HG03025 (cell line): ENCODE data around the gene DNAJC1.
"Not testable (repeated sequence)": the region's sequence is repeated elsewhere in the genome, so short reads cannot be mapped to it uniquely, and the experiment has no call there.

ENCODE experiments used
- ATAC-seq: cut with Tn5 transposase; IDR thresholded peaks from one replicate; pipeline ENCODE4 v1.9.1; 2021; ENCODE audit warnings: mild to moderate bottlenecking, moderate library complexity; ENCODE audit not compliant: unreplicated experiment, low FRiP score

DNAJC1 gene

DNA sequence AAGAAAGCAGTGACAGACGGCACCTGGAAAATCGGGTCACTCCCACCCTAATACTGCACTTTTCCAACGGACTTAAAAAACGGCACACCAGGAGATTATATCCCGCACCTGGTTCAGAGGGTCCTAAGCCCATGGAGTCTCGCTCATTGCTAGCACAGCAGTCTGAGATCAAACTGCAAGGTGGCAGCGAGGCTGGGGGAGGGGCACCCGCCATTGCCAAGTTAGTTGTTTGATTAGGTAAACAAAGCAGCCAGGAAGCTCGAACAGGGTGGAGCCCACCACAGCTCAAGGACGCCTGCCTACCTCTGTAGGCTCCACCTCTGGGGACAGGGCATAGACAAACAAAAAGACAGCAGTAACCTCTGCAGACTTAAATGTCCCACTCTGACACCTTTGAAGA, 169.0 kb downstream of the DNAJC1 start:
- ATAC-seq: not testable (repeated sequence)

DNA sequence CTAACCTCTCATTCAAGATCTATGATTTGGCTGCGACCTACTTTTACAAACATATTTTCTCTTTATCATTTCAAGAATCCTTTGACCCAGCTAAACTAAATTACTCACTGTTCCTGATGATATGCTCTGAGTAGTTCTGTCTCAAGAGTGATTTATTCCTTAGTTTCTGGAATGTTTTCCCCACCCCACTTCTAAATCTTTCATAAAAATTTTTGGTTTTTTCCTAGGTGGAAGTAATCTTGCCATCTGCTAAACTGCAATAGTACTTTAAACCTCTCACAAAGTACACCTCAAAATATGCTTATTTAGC, 170.8 kb downstream of the DNAJC1 start:
- no peak for ATAC-seq

DNA sequence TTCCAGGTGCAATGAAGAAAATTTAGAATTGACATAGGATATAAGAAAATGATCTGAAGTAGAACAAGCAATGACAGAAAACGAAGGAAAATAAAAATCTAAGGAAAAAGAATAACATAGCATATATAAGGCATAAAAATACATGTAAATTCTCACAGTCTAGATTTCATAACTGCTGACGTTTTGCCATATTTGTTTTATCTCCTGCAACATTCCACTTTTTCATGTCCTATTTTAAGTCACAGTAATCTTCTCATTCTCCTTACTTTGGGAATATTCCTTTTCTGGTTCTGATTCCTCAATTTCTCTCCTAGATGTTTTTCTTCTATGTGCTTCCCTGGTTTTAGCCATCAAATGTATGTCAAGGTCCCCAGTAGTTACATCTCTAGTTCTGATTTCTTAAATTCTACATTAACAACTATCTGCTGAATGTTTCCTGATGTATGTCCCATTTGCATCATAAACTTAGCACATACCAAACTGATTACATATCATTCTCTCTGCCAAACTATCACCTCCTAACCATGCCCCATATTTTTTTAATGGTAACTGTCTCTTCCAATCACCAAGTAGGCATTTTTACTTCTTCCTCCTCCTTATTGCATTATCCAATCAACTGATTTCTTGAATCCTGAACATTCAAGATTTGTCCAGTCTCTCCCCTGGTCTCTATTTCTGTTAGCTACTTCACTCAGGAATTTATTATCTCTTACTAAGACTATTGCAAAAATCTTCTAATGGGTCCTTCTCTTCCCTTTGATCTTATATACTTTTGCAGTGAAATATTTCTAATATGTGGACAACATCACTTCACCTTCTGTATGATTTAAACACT, 171.3 kb downstream of the DNAJC1 start:
- no peak for ATAC-seq

DNA sequence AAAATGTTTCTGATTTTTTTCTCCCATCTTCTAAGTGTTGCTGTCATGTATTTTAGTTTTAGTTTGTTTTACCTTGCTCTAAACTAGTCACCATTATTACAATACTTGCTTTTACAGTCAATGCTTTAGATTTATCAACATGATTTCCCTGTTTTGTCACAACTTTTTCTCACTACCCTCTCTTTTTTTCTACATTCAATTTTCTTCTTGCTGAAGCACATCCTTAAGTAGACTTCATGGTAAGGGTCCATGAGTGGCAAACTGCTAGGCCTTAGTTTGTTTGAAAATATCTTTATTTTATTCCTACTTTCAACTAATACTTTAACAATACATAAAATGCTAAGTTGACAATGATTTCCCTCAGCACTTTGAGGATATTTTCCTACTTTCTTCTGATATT, 173.5 kb downstream of the DNAJC1 start:
- no peak for ATAC-seq

DNA sequence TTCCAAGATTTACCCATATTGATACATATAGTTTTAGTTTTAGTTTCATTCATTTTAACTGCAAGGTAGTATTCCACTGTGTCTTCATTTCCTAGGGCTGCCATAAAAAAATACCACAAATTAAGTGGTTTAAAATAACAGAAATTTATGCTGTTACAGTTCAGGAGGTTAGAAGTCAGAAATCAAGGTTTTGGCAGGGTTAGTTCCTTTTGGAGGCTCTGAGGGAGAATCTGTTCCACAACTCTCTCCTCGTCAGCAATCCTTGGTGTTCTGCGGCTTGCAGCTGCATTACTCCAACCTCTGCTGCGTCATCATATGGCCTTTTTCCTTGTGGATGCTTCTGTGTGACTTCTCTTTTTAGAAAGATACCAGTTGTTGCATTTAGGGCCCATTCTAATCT, 176.2 kb downstream of the DNAJC1 start:
- ATAC-seq: no peak

DNA sequence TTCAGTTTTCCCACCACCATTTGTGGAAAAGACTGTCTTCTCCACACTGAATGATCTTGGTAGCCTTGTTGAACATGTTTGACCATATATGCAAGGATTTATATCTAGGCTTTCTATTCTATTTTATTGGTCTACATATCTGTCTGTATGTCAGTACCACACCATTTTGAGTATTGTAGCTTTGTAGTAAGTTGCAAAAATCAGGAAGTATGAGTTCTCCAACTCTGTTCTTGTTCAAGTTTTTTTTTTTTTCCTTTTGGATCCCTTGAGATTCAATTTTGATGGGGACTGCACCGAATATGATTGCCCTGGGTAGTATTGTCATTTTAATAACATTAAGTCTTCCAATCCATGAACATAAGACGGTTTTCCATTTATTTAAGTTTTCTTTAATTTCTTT, 176.8 kb downstream of the DNAJC1 start:
- ATAC-seq: no peak

DNA sequence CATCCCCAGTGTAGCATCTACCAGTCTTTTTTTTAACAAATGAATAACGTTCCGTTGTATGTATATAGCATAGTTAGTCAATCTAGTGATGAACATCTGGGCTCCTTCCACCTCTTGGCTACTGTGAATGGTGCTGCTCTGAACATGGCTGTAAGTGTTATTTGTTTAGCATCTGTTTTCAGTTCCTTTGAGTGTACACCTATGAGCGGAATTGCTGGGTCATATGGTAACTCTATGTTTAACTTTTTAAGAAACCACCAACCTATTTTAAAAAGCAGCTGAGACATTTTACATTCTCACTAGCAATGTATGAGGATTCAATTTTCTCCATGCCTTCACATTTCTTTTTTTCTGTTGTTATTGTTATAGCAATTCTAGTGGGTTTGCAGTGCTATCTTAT, 178.2 kb downstream of the DNAJC1 start:
- no peak for ATAC-seq

DNA sequence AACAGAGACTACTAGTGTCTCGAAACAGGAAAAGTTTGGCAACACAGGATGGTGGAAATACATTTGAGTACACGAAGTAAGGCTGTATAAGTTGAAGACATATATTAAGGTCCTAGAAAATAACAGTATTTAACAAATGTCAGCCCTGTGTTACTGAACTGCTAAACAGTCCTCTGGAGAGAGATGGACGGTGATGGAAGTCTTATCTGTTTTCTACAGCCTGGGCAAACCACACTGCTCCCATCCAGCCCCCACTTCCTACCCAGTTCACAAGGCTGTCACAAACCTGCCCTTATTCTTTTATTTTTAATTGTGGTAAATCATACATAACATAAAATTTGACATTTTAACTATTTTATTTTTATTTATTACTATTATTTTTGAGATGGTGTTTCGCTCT, 179.1 kb downstream of the DNAJC1 start:
- ATAC-seq: no peak

DNA sequence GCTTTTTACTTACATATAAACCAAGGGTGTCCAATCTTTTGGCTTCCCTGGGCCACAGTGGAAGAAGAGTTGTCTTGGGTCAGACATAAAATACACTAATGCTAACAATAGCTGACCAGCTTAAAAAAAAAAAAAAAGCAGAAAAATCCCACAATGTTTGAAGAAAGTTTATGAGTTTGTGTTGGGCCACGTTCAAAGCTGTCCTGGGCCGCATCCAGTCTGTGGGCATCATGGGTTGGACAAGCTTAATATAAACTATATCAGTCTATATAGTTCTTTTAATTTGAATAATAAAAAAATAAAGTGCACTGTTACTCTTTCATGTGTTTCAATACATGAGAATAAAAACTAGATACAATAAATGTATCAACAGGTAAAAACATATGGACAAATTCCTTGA, 179.9 kb downstream of the DNAJC1 start:
- no peak for ATAC-seq

DNA sequence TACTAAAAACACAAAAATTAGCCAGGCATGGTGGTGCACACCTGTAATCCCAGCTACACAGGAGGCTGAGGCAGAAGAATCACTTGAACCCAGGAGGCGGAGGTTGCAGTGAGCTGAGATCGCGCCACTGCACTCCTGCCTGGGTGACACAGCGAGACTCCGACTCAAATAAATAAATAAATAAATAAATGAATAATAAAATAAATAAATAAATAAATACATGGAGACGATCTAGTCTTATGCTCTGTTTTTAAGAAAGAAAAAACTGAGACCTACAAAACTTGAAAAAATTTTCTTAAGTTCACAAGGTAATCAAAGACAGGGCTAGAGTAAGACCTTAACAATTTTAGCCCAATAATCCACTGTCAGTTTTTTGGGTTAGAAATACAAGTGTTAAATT, 181.3 kb downstream of the DNAJC1 start:
- not testable (repeated sequence) for ATAC-seq

DNA sequence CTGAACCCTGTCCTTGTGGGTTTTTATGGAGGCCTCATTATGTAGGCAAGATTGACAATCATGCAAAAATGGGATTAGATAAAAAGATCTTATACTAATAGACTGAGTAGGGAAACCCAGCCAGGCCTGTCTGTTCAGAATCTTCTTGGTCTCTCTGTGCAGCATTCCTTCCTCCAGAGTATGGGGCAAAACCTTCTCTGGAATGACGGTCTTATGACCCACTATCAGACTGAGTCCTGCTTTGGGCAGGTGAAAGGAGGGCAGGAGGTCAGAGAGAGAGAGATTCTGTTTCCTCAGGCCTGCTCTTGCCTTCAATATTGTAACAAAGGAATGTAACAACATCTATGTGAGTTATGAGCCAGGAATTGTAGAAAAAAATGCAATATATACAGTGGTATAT, 182.6 kb downstream of the DNAJC1 start:
- ATAC-seq: no peak

DNA sequence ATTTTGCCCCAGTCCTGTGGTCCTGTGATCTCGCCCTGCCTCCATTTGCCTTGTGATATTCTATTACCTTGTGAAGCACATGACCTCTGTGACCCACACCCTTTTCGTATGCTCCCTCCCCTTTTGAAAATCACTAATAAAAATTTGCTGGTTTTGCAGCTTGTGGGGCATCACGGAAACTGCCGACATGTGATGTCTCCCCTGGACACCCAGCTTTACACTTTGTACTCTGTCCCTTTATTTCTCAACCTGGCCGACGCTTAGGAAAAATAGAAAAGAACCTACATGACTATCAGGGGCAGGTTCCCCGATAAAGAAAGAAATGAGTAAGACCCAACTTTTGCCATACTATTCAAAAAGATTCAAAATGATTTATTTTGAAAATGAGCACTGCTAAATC, 185.1 kb downstream of the DNAJC1 start:
- not testable (repeated sequence) for ATAC-seq

DNA sequence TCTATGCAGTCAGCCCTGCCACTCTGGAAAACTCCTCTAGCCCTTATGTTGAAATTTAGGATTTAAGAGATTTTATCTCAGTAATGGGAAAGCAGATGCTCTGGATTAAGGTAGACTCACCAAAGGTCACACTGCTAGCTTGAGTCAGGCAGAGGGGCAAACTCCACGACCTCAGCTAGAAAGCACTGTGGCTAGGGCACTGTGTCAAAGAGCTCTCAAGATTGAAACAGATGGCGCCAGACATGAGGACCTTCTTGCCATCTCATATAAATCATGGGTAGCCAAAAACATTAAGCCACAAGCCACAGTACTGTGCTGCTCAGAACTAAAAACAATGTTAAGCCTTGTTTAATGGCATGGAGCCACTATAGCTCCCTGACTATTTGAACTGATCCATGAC, 188.7 kb downstream of the DNAJC1 start:
- ATAC-seq: no peak

DNA sequence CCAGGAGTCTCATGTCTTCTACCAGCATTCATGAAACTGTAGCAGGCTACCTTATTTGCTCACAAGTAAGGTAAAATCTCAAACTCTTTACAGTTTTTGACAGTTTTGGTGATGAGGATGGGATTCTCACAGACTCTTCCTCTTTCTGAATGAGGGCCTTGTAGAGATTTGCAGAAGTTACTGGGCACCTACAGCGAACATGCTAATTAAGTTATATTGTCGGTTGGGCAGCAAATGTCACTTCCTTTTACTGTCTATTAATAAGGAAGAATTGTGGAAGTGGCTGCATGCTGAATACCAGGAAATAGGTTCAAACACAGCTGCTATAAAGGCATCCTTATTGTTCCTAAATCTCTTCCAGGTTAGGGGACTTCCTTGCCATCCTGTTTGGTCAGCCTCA, 189.6 kb downstream of the DNAJC1 start:
- ATAC-seq: no peak

DNA sequence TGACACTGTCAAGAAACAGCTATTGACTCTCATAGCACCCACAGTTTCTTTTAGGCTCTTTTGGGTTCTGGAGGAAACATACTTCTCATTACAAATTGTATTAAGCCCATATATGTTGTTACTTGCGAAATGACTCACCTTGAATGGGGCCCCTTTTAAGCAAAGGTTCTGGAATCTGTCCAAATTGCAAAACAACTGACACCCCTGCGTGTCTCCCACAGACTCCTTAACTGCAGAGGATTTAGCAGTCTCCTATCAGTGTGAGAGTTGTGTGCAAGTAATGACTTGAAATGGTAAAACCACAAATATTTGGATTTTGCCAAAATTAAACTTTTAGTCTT, 192.3 kb downstream of the DNAJC1 start:
- no peak for ATAC-seq

DNA sequence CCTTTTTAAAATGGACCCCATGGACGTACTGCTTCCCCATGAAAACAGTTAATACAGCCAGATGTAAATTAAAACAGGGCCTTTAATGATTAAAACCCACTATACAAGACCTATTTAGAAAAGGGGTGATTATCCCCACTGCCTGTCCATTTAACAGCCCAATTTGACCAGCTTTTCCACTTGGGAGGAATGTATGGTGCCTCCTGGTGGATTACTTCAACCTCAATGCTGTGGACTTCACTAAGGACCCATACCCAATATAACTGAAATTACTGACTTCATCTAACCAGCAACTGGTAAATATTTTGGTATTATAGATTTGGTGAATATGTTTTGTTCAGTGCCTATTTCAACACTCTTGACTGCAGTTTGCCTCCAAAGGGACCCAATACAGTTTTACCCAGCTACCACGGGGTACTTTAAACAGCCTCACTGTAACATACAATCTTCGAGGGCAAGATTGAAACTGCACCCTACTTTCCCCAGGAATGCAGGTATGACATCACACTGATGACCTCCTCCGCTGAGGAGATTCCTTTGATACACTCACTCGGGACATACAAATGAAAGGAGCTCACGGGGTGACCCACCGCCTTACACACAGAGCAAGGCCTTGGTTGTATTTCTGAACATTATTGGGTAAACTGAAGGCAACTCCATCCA, 192.8 kb downstream of the DNAJC1 start:
- ATAC-seq: no peak

DNA sequence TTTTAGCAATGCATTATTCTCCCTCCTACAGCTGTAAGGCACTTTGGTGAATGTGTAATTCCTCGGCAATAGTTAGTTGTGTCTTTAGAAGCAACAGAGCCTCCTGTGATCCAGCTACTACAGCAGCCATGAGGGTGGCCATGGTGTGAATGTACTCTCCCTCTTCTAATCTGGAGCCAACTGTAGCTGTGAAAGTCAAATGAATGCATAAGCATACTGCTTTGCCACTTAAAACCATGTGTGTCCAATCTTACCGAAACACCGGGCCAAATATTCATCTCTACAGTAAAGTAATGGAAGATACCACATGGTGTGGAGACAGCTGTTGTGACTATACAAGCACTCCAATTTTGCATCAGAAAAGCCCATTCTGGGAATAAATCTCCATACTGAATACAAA, 195.0 kb downstream of the DNAJC1 start:
- ATAC-seq: no peak

DNA sequence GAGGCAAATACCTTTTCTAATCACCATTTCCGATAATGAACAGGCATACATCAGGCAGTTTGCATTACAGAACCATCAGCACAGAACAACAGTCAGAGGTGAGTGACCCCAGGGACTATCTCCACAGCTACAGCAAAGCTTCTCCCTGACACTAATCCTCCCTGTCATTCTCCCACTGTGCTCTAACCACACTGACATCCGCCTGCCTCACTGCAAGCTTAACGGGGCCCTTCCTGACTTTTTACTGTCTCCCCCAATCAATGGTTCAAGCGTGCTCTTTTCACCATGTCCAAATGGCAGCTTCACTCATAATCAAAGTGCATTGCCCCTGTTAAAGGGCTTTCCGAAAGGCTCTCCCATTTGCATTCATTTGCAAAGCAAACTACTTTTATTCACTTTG, 196.3 kb downstream of the DNAJC1 start:
- ATAC-seq: no peak

DNA sequence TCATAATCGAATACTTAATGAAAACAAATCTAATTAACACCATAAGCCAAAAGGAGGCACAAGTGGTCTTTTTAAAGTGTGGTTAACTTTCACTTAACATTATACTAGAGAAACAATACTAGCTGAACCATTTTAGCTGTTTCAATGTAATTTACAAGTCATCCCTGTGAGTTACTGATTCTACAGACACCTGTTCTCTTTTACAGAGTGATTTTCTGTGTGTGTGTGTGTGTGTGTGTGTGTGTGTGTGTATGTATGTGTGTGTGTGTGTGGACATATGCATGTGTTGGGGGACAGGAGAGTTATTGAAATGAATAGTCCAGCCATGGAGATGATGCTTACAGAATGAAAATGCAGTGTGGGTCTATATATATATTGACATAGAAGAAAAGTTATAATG, 200.2 kb downstream of the DNAJC1 start:
- no peak for ATAC-seq

DNA sequence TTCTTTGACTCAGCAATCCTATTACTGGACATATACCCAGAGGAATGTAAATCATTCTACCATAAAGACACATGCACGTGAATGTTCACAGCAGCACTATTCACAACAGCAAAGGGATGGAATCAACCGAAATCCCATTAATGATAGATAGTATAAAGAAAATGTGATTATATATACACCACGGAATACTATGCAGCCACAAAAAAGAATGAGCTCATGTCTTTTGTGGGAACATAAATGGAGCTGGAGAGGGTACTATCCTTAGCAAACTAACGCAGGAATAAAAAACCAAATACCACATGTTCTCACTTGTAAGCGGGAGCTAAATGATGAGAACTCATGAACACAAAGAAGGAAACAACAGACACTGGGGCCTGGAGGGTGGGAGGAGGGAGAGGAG, 201.9 kb downstream of the DNAJC1 start:
- ATAC-seq: no peak

DNA sequence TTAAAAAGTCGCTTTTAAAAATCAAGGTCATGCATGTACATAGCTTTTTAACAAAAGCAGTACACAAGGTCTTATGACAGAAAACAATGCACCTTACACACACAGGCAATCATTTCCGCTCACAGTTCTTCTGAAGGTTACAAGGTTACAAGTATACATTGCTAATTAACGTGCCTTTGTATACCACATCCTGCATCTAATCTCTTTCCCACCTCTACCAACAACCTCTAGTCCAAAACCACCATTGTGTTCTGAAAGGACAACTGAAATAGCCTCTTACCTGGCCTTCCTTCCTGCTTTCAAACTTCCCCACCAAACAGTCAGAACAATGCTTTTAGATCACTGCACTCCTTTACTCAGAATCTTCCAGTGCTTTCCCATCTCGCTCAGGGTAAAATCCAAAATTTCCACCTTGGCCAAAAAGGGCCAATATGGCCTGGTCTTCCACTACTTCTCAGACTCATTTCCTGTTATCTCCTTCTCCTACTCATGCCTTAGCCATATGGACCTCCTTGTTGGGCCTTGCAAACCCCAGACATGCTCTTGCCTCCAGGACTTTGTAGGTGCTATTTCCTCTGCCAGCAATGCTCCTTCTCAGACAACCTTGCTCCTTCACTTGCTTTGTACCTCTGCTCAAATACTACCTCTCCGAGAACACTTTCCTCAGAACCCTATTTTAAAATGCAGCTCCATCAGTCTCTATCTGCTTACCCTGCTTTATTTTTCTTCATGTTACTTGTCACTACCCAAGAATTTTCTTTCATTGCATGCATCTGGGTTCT, 205.4 kb downstream of the DNAJC1 start:
- no peak for ATAC-seq

DNA sequence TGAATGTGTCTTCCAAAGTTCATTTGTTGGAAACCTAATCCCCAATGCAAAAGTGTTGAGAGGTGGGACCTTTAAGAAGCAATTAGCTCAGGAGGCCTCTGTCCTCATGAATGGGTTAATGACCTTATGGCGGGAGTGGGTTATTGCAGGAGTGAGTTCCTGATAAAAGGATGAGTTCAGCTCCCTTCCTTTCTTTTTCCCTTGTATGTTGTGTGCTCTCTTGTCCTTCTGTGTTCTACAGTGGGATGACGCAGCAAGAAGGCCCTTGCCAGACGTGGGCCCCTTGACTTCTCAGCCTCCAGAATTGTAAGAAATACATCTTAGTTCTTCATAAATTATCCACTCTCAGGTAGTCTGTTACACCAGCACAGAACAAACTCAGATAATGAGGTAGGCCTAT, 206.0 kb downstream of the DNAJC1 start:
- no peak for ATAC-seq
